Neural cell (in vitro differentiated cells): ENCODE results near the gene AGPAT3. TPM values are rescaled to one million over a fixed set of nuclear protein-coding genes. Genes with fewer than 3 reads are reported as not detected.

ENCODE experiments used
- H2AFZ ChIP-seq: fragments of 200-600, 300-800 bp; sonication (generic), shearing (Covaris generic); 2 replicates; pipeline ENCODE4 v1.6.0; 2014; ENCODE audit warnings: low read depth, mild to moderate bottlenecking, antibody characterized with exemption, low read length, moderate library complexity
- H3F3A ChIP-seq: fragments of 200-600 bp; shearing (Covaris generic); 2 replicates; pipeline ENCODE4 v1.6.1; 2016; ENCODE audit warnings: mild to moderate bottlenecking, moderate library complexity, mixed read lengths, antibody characterized with exemption, low read length; ENCODE audit not compliant: insufficient read depth, poor library complexity, severe bottlenecking
- H3K27ac ChIP-seq: fragments of 200-600, 300-800 bp; sonication (generic), shearing (Covaris generic); 2 replicates; pipeline ENCODE4 v1.5.1; 2014; ENCODE audit warnings: mild to moderate bottlenecking, low read length, moderate library complexity
- H3K27me3 ChIP-seq: fragments of 300-800, 200-600 bp; sonication (generic), shearing (Covaris generic); 2 replicates; pipeline ENCODE4 v1.6.0; 2014; ENCODE audit warnings: mild to moderate bottlenecking, low read depth, low read length, moderate library complexity; ENCODE audit not compliant: insufficient read depth
- H3K36me3 ChIP-seq: fragments of 300-800, 200-600 bp; sonication (generic), shearing (Covaris generic); 2 replicates; pipeline ENCODE4 v1.5.1; 2014; ENCODE audit warnings: mild to moderate bottlenecking, antibody characterized with exemption, low read length, moderate library complexity; ENCODE audit not compliant: insufficient read depth
- H3K4me2 ChIP-seq: fragments of 300-800, 200-600 bp; sonication (generic), shearing (Covaris generic); 2 replicates; pipeline ENCODE4 v1.6.0; 2014; ENCODE audit warnings: mild to moderate bottlenecking, low read length
- H3K4me3 ChIP-seq: fragments of 300-800, 200-600 bp; sonication (generic), shearing (Covaris generic); 2 replicates; pipeline ENCODE4 v1.5.1; 2014; ENCODE audit warnings: mild to moderate bottlenecking, low read length, moderate library complexity
- H3K79me2 ChIP-seq: fragments of 200-600 bp; shearing (Covaris generic); replicated peaks from 2 replicates; pipeline ENCODE4 v1.6.0; 2014; ENCODE audit warnings: mild to moderate bottlenecking, low read length, moderate library complexity; ENCODE audit not compliant: insufficient read depth
- H3K9ac ChIP-seq: fragments of 300-800, 200-600 bp; sonication (generic), shearing (Covaris generic); 2 replicates; pipeline ENCODE4 v1.6.1; 2016; ENCODE audit warnings: mild to moderate bottlenecking, low read length, mixed read lengths
- H3K9me2 ChIP-seq: fragments of 200-600 bp; shearing (Covaris generic); 2 replicates; pipeline ENCODE4 v1.6.1; 2016; ENCODE audit warnings: mild to moderate bottlenecking, low read length, mixed read lengths; ENCODE audit not compliant: insufficient read depth
- H3K9me3 ChIP-seq: fragments of 200-600, 300-800 bp; sonication (generic), shearing (Covaris generic); 2 replicates; pipeline ENCODE4 v1.6.1; 2016; ENCODE audit warnings: mild to moderate bottlenecking, mixed run types, low read length, moderate library complexity, mixed read lengths
- H4K20me1 ChIP-seq: fragments of 200-600 bp; shearing (Covaris generic); 2 replicates; pipeline ENCODE4 v1.6.1; 2016; ENCODE audit warnings: mild to moderate bottlenecking, mixed run types; ENCODE audit not compliant: insufficient read depth
- CTCF ChIP-seq: fragments of 450-650 bp; IDR thresholded peaks from 2 replicates; pipeline ENCODE4 v1.5.1; 2014; ENCODE audit warnings: antibody characterized with exemption, mild to moderate bottlenecking, moderate library complexity; ENCODE audit not compliant: poor library complexity, severe bottlenecking
- EP300 ChIP-seq: fragments of 450-650 bp; conservative IDR thresholded peaks from 2 replicates; pipeline ENCODE4 v1.6.1; 2014; ENCODE audit warnings: antibody characterized with exemption, mild to moderate bottlenecking, moderate library complexity; ENCODE audit not compliant: poor library complexity, severe bottlenecking
- EZH2 ChIP-seq: fragments of 200-600, 300-800 bp; shearing (Covaris generic), sonication (generic); IDR thresholded peaks from 2 replicates; pipeline ENCODE4 v1.6.1; 2014; ENCODE audit warnings: antibody characterized with exemption, low read length, borderline replicate concordance, mild to moderate bottlenecking; ENCODE audit not compliant: insufficient read depth, poor library complexity, severe bottlenecking
- MXI1 ChIP-seq: fragments of 450-650 bp; conservative IDR thresholded peaks from 2 replicates; pipeline ENCODE4 v1.6.1; 2014; ENCODE audit warnings: antibody characterized with exemption, mild to moderate bottlenecking; ENCODE audit not compliant: poor library complexity, severe bottlenecking
- POLR2AphosphoS5 ChIP-seq: IDR thresholded peaks from 2 replicates; pipeline ENCODE4 v1.6.1; 2012
- RAD21 ChIP-seq: fragments of 450-650 bp; conservative IDR thresholded peaks from 2 replicates; pipeline ENCODE4 v1.6.1; 2014; ENCODE audit warnings: antibody characterized with exemption, mild to moderate bottlenecking, moderate library complexity
- REST ChIP-seq: IDR thresholded peaks from 2 replicates; pipeline ENCODE4 v1.6.1; 2012; ENCODE audit warnings: borderline replicate concordance
- SMC3 ChIP-seq: fragments of 450-650 bp; conservative IDR thresholded peaks from 2 replicates; pipeline ENCODE4 v1.6.1; 2014; ENCODE audit warnings: antibody characterized with exemption, mild to moderate bottlenecking, moderate library complexity; ENCODE audit not compliant: poor library complexity
- TAF1 ChIP-seq: IDR thresholded peaks from 2 replicates; pipeline ENCODE4 v1.6.1; 2012; ENCODE audit warnings: low read depth
- polyA plus RNA-seq: library from polyadenylated mRNA; depleted of rRNA; stranded (reverse); fragments of >200 nt; gene quantifications from 2 replicates; pipeline ENCODE4 v1.2.3, GENCODE V29; 2014

The AGPAT3 gene
- polyA plus RNA-seq, 1 donor from 2014 or later = 8.4 TPM

GRCh38 chr21:43912500-43912899 lies 47.5 kb downstream of the AGPAT3 start:
- Histone ChIP-seq H3K9ac (no peak overlapping the region), H3K36me3 (no peaks in the 10 kb centered on the region), H3K9me2 (no peaks in the 10 kb centered on the region), H2AFZ (no peak overlapping the region), H3K9me3 (no peaks in the 10 kb centered on the region), H4K20me1 (no peaks in the 10 kb centered on the region), H3K4me2 (no peak overlapping the region), H3K27me3 (no peaks in the 10 kb centered on the region), H3K4me3 (no peak overlapping the region), H3K27ac (no peak overlapping the region), H3K79me2 (no peaks in the 10 kb centered on the region), H3F3A (no peaks in the 10 kb centered on the region)
- TF ChIP-seq TAF1 (no peak), EZH2 (no peak), POLR2AphosphoS5 (no peak), CTCF (no peak), REST (no peak), SMC3 (no peak)

GRCh38 chr21:43912910-43913309 lies 47.9 kb downstream of the AGPAT3 start:
- H3K79me2 ChIP-seq = no peaks in the 10 kb centered on the region
- no peaks in the 10 kb centered on the region for H3F3A ChIP-seq
- no peak overlapping the region for H3K4me2 ChIP-seq
- TF ChIP-seq CTCF (no peak), REST (no peak), EP300 (no peak), SMC3 (no peak), RAD21 (no peak), TAF1 (no peak), EZH2 (no peak), POLR2AphosphoS5 (no peak), MXI1 (no peak)
- no peaks in the 10 kb centered on the region for H3K27me3 ChIP-seq
- H3K27ac ChIP-seq = no peak overlapping the region
- no peaks in the 10 kb centered on the region for H3K9me3 ChIP-seq
- H3K4me3 ChIP-seq = no peak overlapping the region
- no peaks in the 10 kb centered on the region for H3K36me3 ChIP-seq
- H3K9ac ChIP-seq = no peak overlapping the region
- H3K9me2 ChIP-seq = no peaks in the 10 kb centered on the region
- H4K20me1 ChIP-seq = no peaks in the 10 kb centered on the region
- H2AFZ ChIP-seq = no peak overlapping the region
